Femur (tissue), 1 donor: Measurements from ENCODE around the gene FRZB.
"Not testable (repeated sequence)": the region's sequence is repeated elsewhere in the genome, so short reads cannot be mapped to it uniquely, and the experiment has no call there.

Experiments used
- DNase-seq: peaks from one replicate; pipeline ENCODE4 v3.0.0-alpha.2; 2017

Gene FRZB, protein sequence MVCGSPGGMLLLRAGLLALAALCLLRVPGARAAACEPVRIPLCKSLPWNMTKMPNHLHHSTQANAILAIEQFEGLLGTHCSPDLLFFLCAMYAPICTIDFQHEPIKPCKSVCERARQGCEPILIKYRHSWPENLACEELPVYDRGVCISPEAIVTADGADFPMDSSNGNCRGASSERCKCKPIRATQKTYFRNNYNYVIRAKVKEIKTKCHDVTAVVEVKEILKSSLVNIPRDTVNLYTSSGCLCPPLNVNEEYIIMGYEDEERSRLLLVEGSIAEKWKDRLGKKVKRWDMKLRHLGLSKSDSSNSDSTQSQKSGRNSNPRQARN

DNA sequence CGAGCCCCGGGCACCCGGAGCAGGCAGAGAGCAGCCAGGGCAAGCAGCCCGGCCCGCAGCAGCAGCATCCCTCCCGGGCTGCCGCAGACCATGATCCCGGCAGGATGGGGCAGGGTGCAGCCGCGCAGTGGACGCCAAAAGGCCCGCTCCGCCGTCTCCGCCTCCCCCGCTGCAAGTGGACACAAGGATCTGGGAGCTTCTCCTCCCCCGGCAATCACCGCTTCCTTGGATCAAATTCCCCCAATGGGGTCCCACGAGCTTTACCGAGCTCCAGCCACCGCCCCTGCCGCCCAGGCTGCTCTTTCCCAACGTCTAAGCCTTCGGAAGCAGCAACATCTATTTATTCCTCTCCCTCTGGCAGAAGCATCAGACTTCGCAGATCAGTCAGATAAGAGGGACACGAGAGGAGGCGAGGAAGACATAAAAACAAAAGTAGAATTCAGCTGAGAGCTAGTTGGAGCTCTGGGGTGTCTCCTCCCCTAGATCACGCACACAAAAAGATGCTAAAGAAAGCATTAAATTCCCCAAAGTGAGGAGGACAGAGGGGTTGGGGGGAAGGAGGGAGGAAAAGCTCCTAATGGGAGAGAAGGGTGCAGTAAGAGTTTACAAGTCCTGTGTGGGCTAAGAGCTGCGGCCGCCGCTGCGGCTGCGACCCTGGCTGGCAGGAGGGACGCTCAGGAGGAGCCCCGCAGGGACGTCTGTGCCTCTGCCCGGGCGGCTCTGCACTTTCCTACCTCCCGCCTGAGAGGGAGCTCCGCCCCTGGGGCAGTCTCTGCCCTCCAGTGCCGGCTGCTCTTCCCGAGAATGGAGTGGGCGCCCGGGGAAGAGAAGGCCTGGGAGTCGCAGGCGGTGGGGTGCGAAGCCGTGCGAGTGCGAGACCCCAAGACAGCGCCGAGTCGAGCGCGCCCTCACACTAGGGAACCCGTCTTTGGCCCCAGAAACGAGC lies at the start of gene FRZB:
Gene FRZB, minus strand, starts transcription at position 177 of the 946 bp plus-strand sequence. Its CDS starts 85 bp downstream, at position 92.
- DNase-seq, result peak; percentile 88

DNA sequence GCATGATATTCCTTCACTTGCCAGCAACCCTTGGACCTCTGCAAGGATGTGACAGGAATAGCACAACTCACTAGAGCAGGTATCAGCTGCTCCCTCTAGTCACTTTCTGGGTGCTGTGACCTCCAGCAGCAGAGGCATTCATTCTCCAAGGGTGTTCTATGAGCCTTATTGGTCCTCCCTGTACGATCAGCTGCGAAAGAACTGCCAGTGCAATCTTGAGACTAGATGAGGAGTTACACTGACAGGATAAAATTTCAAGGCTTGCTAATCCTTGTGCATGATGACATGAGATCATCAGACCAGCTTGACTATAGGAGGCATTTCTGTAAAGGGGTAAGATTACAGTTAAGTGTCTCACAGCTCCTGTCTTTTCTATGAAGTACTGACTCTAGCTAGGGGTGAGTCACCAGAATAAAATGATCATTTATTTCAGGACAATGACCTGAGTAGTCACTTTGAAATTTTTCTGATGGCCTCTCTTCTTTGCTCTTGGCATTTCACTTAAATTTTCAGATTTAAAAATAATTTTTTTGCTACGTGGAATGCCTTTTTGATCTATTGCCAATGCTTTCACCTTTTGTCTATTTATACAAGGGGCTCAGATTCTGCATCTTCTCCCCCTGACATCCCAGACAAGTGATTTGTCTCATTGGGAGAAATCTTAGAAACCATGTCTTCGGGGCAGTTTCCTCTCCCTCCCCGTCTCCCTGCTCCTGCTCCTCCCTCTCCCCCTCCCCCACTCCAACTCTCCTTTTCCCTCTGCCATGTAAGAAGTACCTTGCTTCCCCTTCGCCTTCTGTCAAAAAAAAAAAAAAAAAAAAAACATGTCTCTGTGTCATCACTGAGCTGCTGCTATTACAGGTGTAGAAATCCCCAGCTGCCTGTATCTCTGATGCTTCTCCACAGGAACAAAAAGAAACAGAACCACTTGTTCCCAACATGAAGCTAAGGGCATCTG lies 49.2 kb upstream of the FRZB start:
- DNase-seq, result no peak

DNA sequence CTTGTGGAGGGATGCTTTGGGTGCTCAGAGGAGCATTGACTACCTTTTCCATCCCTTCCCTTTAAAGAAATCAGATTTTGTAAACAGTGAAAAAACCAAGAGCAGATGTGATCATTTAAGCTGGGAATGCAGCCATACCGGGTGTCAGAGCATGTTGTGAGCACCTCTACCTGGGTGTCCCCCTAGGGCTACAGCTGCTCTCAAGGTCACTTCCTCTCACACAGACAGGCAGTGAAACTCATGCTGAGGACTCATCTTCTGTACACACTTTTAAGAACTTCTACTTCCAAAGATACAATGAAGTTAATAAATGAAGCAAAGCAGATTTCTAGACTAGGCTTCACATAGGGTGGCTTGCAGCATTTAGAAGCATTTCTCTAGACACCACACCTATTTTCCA lies 48.4 kb upstream of the FRZB start:
- no peak for DNase-seq

DNA sequence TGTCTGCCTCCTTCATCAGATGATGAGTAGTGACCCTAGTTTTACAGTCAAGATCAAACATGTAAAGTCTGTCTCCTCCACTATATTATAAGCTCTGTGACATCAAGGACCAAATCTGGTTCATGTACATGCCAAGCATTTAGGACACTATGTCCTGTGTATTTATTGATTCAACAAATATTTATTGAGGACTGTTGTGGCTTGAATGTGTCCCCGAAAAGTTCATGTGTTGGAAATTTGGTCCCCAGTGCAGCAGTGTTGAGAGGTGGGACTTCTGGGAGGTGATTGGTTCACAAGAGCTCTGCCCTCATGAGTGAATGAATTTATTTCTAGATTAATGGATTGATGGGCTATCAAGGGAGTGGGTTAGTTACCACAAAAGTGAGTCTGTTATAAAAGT lies 46.6 kb upstream of the FRZB start:
- DNase-seq, result no peak

DNA sequence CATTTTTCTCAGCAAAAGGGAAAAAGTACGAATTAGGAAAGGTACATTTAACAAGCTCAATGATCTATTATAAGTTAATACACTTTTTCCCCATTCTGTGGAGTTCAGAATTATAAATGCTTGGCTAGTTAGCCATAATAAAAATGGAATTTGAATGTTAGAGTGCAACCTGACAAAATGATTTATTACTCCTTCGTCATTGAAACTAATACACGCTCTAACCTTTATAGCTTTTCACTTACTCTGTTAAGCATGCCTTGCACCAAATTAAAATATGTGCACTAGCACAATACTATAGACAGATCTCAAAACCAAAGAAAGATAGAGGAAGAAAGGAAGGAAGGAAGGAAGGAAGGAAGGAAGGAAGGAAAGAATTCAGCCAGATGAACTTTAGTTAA lies 46.1 kb upstream of the FRZB start:
- DNase-seq, result no peak

DNA sequence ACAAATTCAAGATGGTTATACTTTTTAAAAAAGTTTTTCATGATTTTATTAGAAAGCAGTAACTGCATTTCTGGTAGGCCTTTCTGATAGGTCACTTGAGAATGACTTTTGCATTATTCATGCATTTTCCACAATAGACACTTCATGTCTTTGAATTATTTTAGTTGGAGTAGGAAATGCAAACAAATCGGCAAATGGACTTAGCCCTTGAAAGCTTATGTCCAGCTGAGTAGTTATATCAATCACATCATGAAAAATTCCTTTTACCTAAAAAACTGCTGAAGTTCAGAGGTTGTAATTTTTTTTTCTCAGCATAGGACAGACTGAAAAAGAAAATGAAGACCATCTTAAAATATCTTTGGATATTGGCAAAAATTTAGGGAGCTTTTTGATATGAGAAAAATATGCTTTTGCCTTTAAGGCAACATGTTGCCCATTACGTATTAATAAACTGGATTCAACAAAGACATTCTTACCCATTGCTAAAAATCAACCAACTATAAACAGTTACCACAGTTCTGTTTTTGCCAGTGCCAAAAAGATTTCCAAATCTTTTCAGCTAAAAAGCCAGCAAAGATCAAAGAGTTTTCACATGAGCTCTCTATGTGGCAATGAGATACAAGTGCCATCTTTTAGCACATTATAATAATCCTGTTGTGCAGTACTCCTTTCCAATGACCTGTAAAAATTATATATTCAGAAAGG lies 45.5 kb upstream of the FRZB start:
- no peak for DNase-seq

DNA sequence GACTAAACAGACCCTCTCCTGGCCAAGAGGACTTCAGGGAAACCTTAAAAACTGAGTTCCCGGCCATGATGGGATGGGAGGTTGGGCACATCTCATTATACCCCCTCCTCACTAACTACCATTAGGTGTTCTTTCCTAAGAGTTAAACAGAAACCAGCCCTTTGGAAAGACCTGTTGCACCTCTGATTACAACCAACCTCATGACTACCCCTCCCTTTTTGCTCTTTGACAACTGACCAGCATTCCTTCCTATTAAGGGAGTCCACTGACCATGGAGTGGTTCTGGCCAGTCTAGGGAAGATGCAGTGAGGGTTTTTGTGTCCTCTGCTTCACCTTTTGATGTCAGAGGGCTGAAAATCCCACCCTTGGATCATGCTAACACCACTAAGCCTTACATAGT lies 44.5 kb upstream of the FRZB start:
- DNase-seq, result no peak

DNA sequence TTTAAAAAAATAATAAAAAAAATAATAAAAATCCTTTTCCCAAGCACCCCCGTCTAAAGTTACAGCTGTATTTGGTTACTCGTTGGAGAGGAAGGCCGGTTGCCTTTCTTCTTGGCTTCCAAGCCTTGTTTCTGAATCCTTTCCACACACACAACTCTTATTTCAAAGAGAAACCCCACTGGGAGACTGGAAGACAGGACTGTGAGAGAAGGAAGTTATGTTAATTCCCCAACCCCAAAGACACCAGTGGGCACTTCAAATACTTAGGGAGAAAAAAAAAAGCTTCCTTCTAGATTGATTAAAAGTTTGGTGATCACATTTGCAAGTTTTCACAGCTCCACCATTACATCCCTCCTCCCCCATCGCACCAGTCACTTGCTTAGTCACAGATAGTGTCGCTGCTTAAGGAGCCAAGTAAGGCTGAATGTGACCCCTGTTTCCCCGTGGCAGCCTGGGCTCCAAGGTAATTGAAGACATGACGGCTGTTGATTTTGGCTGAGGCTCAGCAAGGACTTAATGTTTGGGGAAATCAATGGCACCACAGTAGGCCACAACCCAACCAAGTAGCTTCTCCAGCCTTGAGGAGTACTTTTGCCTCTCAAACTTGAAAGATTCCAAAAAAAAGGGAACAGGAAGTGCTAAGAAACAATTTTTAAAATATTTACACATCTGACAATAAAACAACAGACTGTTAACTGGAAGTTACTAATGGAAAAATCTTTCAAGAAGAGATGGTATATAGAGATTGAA lies 40.8 kb upstream of the FRZB start:
- no peak for DNase-seq

DNA sequence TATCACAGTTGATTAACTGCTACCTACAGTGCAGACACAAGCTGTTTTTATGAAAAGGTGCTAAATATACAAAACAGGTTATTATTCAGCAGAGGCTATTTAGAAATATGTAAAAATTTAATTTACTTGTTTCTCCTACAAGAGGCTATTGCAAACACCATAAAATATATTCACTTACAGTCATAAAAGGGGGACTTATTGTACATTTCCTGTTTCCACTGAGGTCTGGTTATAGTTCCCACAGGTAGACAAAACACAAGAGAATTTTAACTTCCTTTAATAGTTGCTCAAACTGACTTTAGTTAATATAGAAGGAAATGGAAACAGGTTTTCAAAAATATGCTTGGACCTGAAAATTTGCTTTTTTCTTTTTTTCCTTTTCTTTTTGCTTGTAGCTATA lies 40.0 kb upstream of the FRZB start:
- DNase-seq, result no peak

DNA sequence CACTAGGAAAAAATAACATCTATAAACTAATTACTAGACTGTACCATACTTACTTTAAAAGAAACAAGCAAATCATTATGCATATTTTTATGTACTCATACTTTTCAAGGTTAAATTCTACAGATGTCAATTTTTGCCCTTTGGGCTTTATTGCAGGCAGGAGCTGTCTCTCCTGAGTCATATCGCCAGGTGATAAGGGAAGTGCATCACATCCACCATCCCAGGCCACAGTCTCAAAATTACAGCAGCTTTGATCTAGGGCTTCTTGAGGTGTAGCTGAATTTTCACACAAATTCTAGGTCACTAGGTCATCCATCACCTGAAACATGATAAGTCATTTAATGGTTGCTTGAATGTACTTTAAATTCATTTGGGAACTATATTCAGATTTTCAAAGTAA lies 38.4 kb upstream of the FRZB start:
- DNase-seq, result no peak

DNA sequence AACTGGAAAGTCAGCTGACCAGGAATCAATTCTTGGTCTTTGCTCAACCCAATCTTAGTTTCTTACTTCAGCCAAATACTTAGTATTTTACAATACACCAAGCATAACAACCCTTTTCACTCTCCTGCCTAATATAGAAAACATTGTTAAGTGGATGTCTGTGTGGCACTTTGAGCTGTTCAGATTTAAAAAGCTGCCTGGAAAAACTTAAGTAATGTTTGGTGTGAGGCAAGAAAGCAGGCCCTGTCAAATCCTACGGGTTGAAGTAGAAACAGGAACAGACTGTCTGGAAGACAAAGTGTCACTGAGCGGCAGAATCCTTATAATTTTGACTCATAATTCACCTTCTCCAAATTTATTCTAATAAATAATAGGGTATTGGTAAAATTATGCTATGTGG lies 37.1 kb upstream of the FRZB start:
- DNase-seq, result no peak

DNA sequence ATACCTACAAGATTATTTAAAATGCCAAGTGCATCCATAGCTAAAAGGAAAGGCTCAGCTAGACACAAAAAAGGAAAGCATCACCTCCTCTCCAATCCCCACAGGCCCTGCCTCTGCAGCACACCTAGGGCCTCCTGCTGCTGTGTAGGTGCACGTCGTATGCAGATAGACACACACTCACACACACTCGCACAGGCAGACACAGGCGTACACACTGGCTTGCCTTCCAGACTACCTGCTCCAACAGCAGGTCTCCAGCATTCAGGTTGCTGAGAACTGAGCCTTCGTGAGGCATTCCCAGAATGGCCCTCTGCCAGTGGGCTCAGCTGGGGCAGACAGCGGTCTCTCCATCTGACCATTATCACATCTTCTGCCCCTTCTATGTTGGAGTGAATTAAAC lies 35.3 kb upstream of the FRZB start:
- no peak for DNase-seq

DNA sequence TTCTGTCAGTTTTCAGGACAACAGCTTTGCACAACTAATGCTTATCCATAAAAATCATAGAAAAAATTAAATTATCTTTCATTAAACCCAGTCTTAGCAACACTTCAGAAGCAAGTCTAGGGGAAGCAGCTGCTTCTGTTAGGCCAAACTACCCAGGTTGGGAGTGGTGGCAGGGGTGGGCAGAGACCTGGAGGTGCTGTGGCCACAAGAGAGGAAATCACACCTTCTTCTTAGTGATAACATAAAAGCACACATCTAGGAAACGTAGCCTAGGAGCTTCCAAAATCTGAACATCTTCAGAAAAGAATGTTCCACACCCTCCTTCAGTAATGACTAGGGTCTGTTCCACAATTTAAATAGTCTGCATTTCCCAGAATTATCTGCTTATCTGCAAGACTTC lies 32.3 kb upstream of the FRZB start:
- DNase-seq, result no peak

DNA sequence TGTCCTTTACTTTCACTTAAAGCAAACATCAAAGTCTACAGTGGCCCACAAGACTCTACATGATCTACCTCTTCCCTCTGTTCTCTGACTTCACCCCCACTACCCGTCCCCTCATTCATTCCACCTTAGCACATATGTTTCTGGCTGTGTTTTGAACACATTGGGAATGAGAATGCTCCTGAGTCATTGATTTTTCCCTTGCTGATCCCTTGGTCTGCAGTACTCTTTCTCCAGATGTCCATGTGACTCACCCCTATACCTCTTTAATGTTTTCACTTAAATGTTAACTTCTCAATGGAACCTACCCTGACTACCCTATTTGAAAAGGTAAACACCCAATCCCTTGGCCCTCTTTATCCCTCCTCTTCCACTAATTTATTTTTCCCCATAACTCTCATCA lies 30.7 kb upstream of the FRZB start:
- no peak for DNase-seq

DNA sequence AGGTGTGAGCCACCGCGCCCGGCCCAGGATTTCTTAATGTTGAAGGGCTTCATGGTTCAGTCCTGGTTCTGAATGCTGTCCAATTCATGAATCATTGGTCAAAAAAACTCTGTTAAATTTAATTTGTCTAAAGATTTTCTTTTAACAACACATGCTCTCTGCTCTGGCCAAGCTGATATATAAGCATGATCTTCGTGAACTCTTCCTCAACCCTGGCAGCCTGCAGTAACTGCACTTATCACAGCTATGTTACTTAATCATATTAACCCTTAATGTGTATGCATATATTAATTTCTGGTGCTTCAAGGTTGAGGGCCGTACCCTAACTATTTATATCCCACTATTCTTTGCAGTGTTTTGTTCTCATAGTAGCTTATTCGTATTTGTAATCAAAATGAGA lies 29.4 kb upstream of the FRZB start:
- DNase-seq, result no peak

DNA sequence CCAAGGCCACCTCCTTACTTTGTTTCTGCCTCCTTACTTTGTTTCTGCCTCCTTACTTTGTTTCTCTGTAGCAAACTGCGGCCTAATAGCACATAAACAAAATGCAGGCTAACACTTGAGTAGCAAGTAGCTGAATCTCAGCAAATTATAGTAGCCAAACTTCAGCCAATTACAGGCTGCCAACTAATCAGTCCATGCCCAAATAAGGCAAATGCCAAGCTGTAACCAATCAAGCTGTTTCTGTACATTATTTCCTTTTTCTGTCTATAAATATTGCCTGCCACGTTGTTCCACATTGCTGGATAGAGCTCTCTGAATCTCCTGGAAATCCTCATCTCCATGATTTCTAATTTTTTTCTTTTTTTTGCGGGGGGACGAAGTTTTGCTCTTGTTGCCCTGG lies 28.7 kb upstream of the FRZB start:
- no peak for DNase-seq

DNA sequence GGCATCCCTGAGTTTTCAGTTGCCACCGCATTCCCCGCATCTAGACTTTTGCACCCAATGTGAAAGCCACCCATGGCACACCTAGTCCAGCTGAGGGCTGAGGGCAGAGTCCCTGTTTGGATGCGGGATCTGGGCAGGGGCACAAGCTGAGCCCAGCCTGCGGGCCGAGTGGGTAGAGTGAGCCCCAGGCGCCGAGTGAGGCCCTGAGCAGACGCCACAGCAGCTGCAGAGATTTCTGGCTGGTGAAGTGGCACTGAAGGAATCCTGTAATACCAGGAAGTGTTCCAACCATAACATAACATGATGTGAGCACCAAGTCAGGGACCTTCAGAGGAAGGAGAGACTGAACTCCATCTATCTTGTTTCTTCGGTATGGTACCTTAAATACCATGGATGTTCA lies 27.7 kb upstream of the FRZB start:
- no peak for DNase-seq

DNA sequence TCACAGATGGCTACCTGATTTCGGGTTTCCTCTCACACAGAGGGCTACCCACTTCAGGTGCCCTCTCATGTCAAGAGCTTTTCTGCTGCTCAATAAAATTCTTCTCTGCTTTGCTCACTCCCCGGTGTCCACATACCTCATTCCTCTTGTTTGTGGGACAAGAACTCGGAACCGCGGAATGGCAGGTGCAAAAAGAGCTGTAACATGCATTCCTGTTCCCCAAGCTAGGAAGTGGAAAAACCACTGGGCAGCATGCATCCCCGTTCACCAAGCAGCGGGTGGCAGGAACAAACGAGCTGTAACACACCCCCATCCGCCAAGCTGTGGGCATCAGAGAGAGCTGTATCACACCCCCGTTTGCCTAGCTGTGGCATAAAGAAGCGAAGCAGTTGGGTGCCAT lies 27.2 kb upstream of the FRZB start:
- no peak for DNase-seq

DNA sequence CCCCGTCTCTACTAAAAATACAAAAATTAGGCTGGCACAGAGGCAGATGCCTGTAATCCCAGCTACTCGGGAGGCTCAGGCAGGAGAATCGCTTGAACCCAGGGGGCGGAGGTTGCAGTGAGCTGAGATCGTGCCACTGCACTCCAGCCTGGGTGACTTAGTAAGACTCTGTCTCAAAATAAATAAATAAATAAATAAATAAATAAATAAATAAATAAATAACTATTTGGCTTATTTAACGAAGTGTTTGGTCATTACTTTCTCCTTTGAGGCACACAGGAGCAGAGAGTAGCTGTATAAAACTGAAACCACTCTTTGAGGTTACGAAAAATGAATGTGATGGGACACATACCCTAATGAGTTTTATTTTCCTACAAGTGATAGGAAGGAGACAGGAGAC lies 26.6 kb upstream of the FRZB start:
- not testable (repeated sequence) for DNase-seq

DNA sequence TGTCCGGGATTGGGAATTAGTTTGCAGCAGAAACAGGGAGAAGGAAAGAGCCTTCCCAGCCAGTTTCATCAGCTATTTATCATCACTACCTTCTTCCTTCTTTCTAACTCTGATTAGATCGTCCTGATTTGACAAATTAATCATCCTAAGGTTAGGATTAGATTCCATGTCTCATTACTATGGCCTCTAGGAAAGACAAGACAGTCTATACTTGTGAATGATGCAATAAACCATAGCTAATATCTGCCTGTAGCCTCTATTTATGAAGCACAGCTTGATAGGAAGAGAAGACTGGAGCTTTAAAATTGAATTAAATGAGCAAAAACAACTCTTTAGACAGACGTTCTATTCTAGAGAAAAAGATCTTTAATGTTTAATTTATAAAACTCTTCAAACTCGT lies 25.2 kb upstream of the FRZB start:
- no peak for DNase-seq

DNA sequence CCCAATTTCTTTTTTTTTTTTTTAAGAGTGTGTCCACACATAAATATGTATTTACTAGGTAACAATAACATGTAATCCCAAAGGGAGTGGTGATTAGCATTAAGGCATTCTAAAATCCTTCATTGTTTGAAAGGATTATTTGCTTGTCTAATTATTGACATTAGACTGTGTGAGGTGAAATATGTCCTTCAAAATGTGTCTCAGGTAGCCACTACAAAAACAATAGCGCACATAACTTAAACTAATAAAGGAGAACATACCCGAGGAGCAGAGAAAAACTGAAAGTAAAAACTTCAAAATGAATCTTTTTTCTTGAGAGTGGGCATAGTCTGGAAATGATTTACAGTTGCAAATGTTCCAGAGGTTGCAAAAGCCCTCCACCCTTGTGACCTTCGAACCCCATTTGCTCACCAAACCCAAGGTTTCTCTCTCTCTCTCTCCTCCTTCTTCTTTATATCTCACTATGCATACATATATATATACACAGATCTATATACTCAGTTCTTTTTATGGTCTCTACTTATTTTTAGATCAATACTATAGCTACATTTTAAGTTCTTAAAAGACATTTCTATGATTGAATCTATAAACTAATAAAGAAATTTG lies 24.4 kb upstream of the FRZB start:
- DNase-seq, result no peak
